ENCODE results near the gene ST6GALNAC3. TPM values are rescaled to one million over a fixed set of nuclear protein-coding genes. Genes with fewer than 3 reads are reported as not detected.

The ST6GALNAC3 gene
- total and polyA plus RNA-seq, 11 donors: 2.5 to 7.7 (median 4.4) TPM

GRCh38 chr1:76682138-76682537 is 607.6 kb downstream of the ST6GALNAC3 start:
- Histone ChIP-seq H3K9me3 (no peaks in the 10 kb centered on the region), H3K27me3 (no peaks in the 10 kb centered on the region), H3K4me3 (no peak overlapping the region), H3K27ac (no peak overlapping the region), H3K4me1 (no peaks in the 10 kb centered on the region), H3K36me3 (no peaks in the 10 kb centered on the region)
- TF ChIP-seq POLR2A (IDR thresholded peaks at IDR 0.05): no peak
- TF ChIP-seq CTCF (IDR thresholded peaks at IDR 0.05): no peak
- intact Hi-C loops (cut with DNase I): no loop called here
- no peak for ATAC-seq
- 95 to 97% (median 96%) methylated on average over 1 of the region's 1 CpG for WGBS, 4 donors
- no peak for DNase-seq

Other genes starting within 250 kb of the ST6GALNAC3 start
- gene ASB17, start 142.3 kb upstream of the ST6GALNAC3 start, total RNA-seq: not detected
- not detected for gene ASB17, start 142.3 kb upstream of the ST6GALNAC3 start, polyA plus RNA-seq

All from heart left ventricle (tissue), 16 donors.